Activated CD8-positive, alpha-beta T cell treated with anti-CD3 and anti-CD28 coated beads, Interleukin-2, amount 10 ng/mL, durations not matched to agents 7 days and 5 days (primary cell): ENCODE data around the gene AGPAT2. TPM values are rescaled to one million over a fixed set of nuclear protein-coding genes. Genes with fewer than 3 reads are reported as not detected.

ENCODE experiments used
- ATAC-seq: fragments of 150-1000 bp; cut with Tn5 transposase; one replicate; pipeline ENCODE4 v1.10.0; 2021; ENCODE audit warnings: moderate library complexity
- CTCF ChIA-PET: fragments of 350-600 bp; sonication (Branson Sonifier 250); formaldehyde crosslinking; loops from one replicate; lab custom pipeline; 2021; ENCODE audit warnings: antibody characterized with exemption; lab: Charles Lee
- POLR2A ChIA-PET: fragments of 350-600 bp; sonication (Branson Sonifier 250); formaldehyde crosslinking; loops from one replicate; lab custom pipeline; 2021; ENCODE audit warnings: antibody characterized with exemption; lab: Charles Lee
- DNase-seq: peaks from one replicate; pipeline ENCODE4 v3.0.0-alpha.2; 2020
- H3K27ac Mint-ChIP-seq: one replicate; pipeline ENCODE4 v1.8.0; 2021; ENCODE audit warnings: mild to moderate bottlenecking, mixed read lengths
- H3K27me3 Mint-ChIP-seq: one replicate; pipeline ENCODE4 v1.8.0; 2021; ENCODE audit warnings: low read depth, mixed read lengths
- H3K36me3 Mint-ChIP-seq: one replicate; pipeline ENCODE4 v1.8.0; 2021; ENCODE audit warnings: low read depth, mixed read lengths
- H3K4me1 Mint-ChIP-seq: one replicate; pipeline ENCODE4 v1.8.0; 2021; ENCODE audit warnings: low read depth, mixed read lengths
- H3K4me3 Mint-ChIP-seq: one replicate; pipeline ENCODE4 v1.8.0; 2021; ENCODE audit warnings: mild to moderate bottlenecking, mixed read lengths
- H3K9me3 Mint-ChIP-seq: one replicate; pipeline ENCODE4 v1.8.0; 2022; ENCODE audit warnings: mixed read lengths; ENCODE audit not compliant: insufficient read depth
- total RNA-seq, 2 experiments: library from RNA; stranded (reverse); gene quantifications; one replicate each; pipeline ENCODE4 v1.2.3, GENCODE V29; 2021

The AGPAT2 gene
- total RNA-seq, 2 experiments from 2014 or later: 32.7 to 33.7 TPM

GRCh38 chr9:136664000-136664915, 23.0 kb downstream of the AGPAT2 start:
- Mint-ChIP-seq H3K4me3 (peak overlapping the region; percentile 66), H3K4me1 (peaks cover 11% of the 10 kb centered on the region), H3K27ac (no peak overlapping the region), H3K27me3 (peaks cover 7% of the 10 kb centered on the region), H3K9me3 (no peaks in the 10 kb centered on the region), H3K36me3 (no peaks in the 10 kb centered on the region)
- DNase-seq (no peak), ATAC-seq (no peak)
- ChIA-PET CTCF (interaction anchor here (0.7 to 1.5 kb wide), 2 partner anchors 63 to 179 kb away, joined by 3 read pairs; no protein-coding TSS in a partner anchor), POLR2A (interaction anchor here (0.6 to 1.6 kb wide), 2 partner anchors 63 to 125 kb away, joined by 3 read pairs; no protein-coding TSS in a partner anchor)

GRCh38 chr9:136662656-136663581, 24.3 kb downstream of the AGPAT2 start, which contains the start of gene EGFL7:
Gene EGFL7 (plus strand): TSS chr9:136662916. CDS start chr9:136668283, 5,367 bp downstream.
- Mint-ChIP-seq H3K36me3 (no peaks in the 10 kb centered on the region), H3K27me3 (peaks cover 14% of the 10 kb centered on the region), H3K27ac (no peak within 1 kb of the TSS), H3K4me3 (no peak within 1 kb of the TSS), H3K4me1 (peaks cover 16% of the 10 kb centered on the region), H3K9me3 (no peaks in the 10 kb centered on the region)
- DNase-seq (no peak), ATAC-seq (no peak)
- ChIA-PET CTCF (no interaction called here), POLR2A (no interaction called here)

DNA sequence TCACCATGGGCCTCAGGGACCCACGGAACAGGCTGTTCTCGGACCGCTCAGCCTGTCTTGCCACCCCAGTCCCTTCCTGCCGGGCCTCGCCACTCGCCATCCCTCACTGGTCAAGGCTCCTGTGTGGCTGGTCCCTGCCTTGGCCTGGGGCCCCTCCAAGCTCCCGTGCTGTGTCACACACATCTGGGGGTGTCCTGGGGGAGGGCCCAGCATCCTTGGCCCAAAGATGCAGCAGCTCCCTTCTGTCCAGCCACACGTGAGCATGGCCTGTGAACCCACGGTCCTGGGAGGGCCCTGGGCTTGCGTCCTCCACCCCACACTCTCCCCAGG, 25.0 kb downstream of the AGPAT2 start:
- Mint-ChIP-seq H3K27me3 (peaks cover 20% of the 10 kb centered on the region), H3K36me3 (no peaks in the 10 kb centered on the region), H3K4me3 (no peak overlapping the region), H3K9me3 (no peaks in the 10 kb centered on the region), H3K27ac (no peak overlapping the region), H3K4me1 (peaks cover 19% of the 10 kb centered on the region)
- POLR2A ChIA-PET: no interaction called here
- ATAC-seq (no peak), DNase-seq (no peak)
- CTCF ChIA-PET: interaction anchor here (1.3 kb wide), 1 partner anchor 9 kb away, joined by 5 read pairs; no protein-coding TSS in a partner anchor

GRCh38 chr9:136661641-136662325, 25.5 kb downstream of the AGPAT2 start:
- H3K4me1 Mint-ChIP-seq: peaks cover 21% of the 10 kb centered on the region
- ChIA-PET CTCF (interaction anchor here (1.3 kb wide), 1 partner anchor 10 kb away, joined by 5 read pairs; no protein-coding TSS in a partner anchor), POLR2A (no interaction called here)
- ATAC-seq (no peak), DNase-seq (no peak)
- H3K27me3 Mint-ChIP-seq: peaks cover 25% of the 10 kb centered on the region
- no peak overlapping the region for H3K4me3 Mint-ChIP-seq
- no peaks in the 10 kb centered on the region for H3K9me3 Mint-ChIP-seq
- H3K27ac Mint-ChIP-seq: no peak overlapping the region
- no peaks in the 10 kb centered on the region for H3K36me3 Mint-ChIP-seq

DNA sequence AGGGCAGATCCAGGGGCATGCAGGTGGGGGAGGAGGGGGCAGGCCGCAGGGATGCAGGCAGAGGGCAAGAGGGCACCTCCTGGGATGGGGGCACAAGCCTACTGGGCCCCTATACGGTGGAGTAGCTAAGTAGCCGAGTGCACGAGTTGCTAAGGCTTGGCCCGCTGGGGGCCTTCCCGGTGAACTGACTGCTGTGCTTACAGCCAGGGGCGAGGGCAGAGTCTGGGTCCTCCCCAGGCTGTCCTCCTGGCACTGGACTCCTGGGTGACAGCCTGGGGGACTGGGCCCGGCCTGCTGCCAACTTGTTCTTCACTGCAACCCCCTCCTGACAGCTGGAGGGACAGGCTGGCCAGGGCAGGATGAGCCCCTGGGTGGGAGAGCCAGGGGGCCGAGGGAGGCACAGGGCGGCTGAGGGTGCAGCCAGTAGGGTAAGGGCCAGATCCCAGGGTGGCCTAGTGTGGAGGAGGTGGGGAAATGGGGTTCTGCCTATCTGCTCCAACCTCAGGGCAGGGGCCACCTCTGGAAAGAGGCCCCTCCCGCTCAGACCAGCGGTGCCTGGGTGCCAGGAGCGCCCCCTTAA, 26.2 kb downstream of the AGPAT2 start:
- POLR2A ChIA-PET: no interaction called here
- Mint-ChIP-seq H3K4me3 (no peak overlapping the region), H3K27me3 (peaks cover 24% of the 10 kb centered on the region), H3K36me3 (no peaks in the 10 kb centered on the region), H3K9me3 (no peaks in the 10 kb centered on the region), H3K4me1 (peaks cover 25% of the 10 kb centered on the region), H3K27ac (no peak overlapping the region)
- ATAC-seq (no peak), DNase-seq (no peak)
- CTCF ChIA-PET: interaction anchor here (1.3 kb wide), 1 partner anchor 11 kb away, joined by 5 read pairs; no protein-coding TSS in a partner anchor

DNA sequence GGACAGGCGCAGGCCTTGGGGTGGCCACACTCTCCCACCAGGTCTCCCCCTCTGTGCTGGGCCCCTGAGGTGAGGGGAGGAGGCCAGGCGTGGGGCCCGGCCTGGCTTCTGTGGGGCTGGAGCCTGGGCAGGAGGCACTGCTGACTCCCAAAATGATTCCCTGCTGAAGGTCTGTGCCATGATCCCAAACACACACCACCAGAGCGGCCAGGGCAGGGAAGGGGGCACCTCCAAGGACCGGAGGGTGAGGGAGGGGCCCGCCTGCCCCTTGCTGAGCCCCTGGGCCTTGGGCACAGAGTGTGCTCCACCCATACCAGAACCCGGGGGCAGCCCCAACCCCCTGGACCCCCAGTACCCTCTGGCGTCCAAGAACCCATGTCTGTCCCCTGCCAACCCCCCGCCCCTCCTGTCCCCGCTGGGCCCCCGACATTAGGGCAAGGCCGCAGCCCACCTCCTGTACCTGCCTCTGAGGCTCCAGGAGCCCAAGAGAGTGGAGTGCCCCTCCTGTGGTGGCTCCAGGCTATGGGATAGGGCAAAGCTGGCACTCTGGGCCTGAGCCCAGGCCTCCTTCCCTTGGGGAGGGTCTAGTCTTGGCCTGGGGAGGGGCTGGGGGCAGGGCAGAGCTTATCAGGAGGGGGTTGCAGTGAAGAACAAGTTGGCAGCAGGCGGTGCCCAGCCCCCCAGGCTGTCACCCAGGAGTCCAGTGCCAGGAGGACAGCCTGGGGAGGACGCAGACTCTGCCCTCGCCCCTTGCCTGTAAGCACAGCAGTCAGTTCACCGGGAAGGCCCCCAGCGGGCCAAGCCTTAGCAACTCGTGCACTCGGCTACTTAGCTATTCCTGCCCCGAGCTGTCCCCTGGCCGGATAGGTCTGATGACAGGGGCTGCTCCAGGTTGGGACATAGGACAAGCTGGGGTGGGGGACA, 27.1 kb downstream of the AGPAT2 start:
- ChIA-PET CTCF (no interaction called here), POLR2A (no interaction called here)
- peaks cover 23% of the 10 kb centered on the region for H3K27me3 Mint-ChIP-seq
- no peaks in the 10 kb centered on the region for H3K36me3 Mint-ChIP-seq
- H3K27ac Mint-ChIP-seq: no peak overlapping the region
- peaks cover 27% of the 10 kb centered on the region for H3K4me1 Mint-ChIP-seq
- H3K9me3 Mint-ChIP-seq: no peaks in the 10 kb centered on the region
- DNase-seq (no peak), ATAC-seq (no peak)
- H3K4me3 Mint-ChIP-seq: no peak overlapping the region

DNA sequence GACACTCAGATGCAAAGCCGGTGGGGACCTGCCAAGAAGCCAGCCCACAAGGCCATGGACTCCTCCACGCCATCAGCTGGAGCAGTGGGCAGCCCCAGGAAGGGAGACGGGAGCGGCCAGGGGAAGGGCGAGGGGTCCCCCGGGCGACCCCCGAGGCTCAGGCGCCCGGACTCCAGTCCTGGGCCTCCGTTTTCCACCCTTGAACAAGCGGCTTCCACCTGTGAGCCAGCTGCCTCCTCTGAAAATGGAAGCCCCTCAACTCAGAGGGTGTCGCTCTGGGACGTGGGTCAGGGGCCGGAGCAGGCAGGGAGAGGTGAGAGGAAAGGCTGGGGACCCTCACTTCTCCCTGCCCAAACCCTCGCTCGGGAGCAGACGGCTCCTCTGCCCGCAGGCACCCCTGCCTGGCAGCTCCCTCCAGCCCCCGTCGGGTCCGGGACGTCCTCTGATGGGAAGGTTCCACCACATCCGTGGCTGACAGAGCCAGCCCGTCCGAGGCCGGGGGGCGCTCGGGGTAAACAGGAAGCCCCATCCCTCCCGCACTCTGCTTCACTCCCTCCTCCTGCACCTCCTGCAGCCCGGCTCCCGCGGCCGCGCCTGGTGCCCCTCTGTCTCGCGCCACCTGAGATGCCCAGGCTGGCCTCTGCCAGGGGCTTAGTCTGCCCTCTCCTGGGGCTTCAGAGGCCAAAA, 28.3 kb downstream of the AGPAT2 start:
- POLR2A ChIA-PET: no interaction called here
- ATAC-seq: peak; percentile 66
- H3K4me3 Mint-ChIP-seq: peak overlapping the region; percentile 15
- DNase-seq: peak; percentile 67
- no peaks in the 10 kb centered on the region for H3K36me3 Mint-ChIP-seq
- H3K27me3 Mint-ChIP-seq: peaks cover 22% of the 10 kb centered on the region
- no peaks in the 10 kb centered on the region for H3K9me3 Mint-ChIP-seq
- CTCF ChIA-PET: no interaction called here
- H3K4me1 Mint-ChIP-seq: peaks cover 23% of the 10 kb centered on the region
- peak overlapping the region; percentile 61 for H3K27ac Mint-ChIP-seq

- POLR2A ChIA-PET: no interaction called here
- Mint-ChIP-seq H3K4me3 (peak overlapping the region; percentile 15), H3K27me3 (peaks cover 22% of the 10 kb centered on the region), H3K9me3 (no peaks in the 10 kb centered on the region), H3K4me1 (peaks cover 23% of the 10 kb centered on the region), H3K27ac (peak overlapping the region; percentile 61), H3K36me3 (no peaks in the 10 kb centered on the region)
- no peak for ATAC-seq
- no peak for DNase-seq
- CTCF ChIA-PET: no interaction called here
Measured at GRCh38 chr9:136657974-136658848, 29.0 kb downstream of the AGPAT2 start.

DNA sequence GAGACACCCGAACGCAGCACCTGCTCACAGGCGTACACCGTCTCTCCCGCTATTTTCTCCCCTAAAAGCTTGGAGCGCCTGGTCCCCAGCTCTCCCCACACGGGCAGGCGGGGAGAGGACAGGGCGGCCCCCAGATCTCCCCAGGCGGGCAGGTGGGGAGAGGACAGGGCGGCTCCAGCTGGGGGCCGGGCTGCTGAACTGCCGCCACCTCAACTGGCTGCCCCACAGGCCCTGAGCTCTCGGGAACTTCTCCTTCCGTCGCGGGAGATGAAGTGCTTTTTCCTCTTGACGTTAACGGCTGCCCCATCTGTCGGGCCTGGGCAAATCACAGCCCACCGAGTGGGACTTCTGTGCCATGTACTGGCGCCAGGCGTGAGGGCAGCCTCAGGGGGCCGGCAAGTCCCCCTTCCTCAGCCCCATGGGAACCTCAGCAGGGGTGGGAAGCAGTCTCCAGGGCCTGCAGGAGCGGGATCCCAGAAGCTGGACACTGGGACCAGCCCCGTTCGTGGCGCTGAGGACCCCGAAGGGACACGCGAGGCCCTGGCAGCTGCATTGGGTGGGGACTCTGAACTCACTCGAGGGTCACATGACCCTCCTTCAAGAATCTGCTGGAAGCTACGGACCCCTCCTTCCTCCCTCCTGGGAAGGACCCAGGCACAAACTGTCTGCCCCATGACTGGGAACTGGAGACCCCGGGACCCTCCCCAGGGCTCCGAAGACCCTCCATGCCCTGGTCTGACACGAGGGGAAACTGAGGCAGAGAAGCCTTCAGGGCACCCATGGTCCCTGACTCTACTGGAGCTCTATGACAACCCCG, 30.3 kb downstream of the AGPAT2 start:
- H3K4me3 Mint-ChIP-seq: no peak overlapping the region
- H3K27ac Mint-ChIP-seq: no peak overlapping the region
- POLR2A ChIA-PET: no interaction called here
- CTCF ChIA-PET: interaction anchor here (1.6 kb wide), 1 partner anchor 172 kb away, joined by 5 read pairs; no protein-coding TSS in a partner anchor
- H3K4me1 Mint-ChIP-seq: peaks cover 23% of the 10 kb centered on the region
- ATAC-seq (no peak), DNase-seq (no peak)
- H3K36me3 Mint-ChIP-seq: no peaks in the 10 kb centered on the region
- peaks cover 26% of the 10 kb centered on the region for H3K27me3 Mint-ChIP-seq
- no peaks in the 10 kb centered on the region for H3K9me3 Mint-ChIP-seq
